PC-9 (cell line): ENCODE data around the gene ACSL6. TPM values are rescaled to one million over a fixed set of nuclear protein-coding genes. Genes with fewer than 3 reads are reported as not detected.
A peak's percentile ranks its signal among the peaks of the same experiment; 100 is the strongest.

Experiments used
- BruUV-seq: library from RNA; stranded (reverse); fragments of 400-500 nt; replicated peaks from 2 replicates; lab custom pipeline; 2021; lab: Mats Ljungman, UMichigan
- CTCF ChIA-PET: fragments of 300-600 bp; sonication (Branson Sonifier 250); formaldehyde crosslinking; loops from one replicate; lab custom pipeline; 2022; ENCODE audit warnings: antibody characterized with exemption; lab: Charles Lee
- POLR2A ChIA-PET: fragments of 300-600 bp; sonication (Branson Sonifier 250); formaldehyde crosslinking; loops from one replicate; lab custom pipeline; 2022; ENCODE audit warnings: antibody characterized with exemption; ENCODE audit not compliant: unreplicated experiment; lab: Charles Lee
- DNase-seq, 2 experiments: peaks; one replicate each; pipeline versions ENCODE4 v3.0.0 to v3.0.0-alpha.2; 2015 to 2022; ENCODE audit warnings: mixed read lengths in 1 of 2
- H2AFZ ChIP-seq: fragments of 200-600 bp; sonication (generic); 2 replicates; pipeline ENCODE4 v1.8.1; 2017; ENCODE audit warnings: antibody characterized with exemption
- H3F3A ChIP-seq: fragments of 200-600 bp; sonication (generic); 2 replicates; pipeline ENCODE4 v1.8.1; 2017; ENCODE audit warnings: antibody characterized with exemption, mild to moderate bottlenecking, low read depth; ENCODE audit not compliant: insufficient read depth
- H3K27ac ChIP-seq: fragments of 200-600 bp; sonication (generic); 2 replicates; pipeline ENCODE4 v1.6.1; 2016; ENCODE audit warnings: mixed run types
- H3K27me3 ChIP-seq: fragments of 200-600 bp; sonication (generic); 2 replicates; pipeline ENCODE4 v1.6.1; 2016; ENCODE audit warnings: low read depth, mixed run types; ENCODE audit not compliant: insufficient read depth
- H3K36me3 ChIP-seq: fragments of 200-600 bp; sonication (generic); 2 replicates; pipeline ENCODE4 v1.6.1; 2016; ENCODE audit warnings: low read depth, mixed run types
- H3K4me1 ChIP-seq: fragments of 200-600 bp; sonication (generic); replicated peaks from 2 replicates; pipeline ENCODE4 v1.6.1; 2016; ENCODE audit warnings: mixed run types; ENCODE audit not compliant: insufficient read depth
- H3K4me2 ChIP-seq: fragments of 200-600 bp; sonication (generic); 2 replicates; pipeline ENCODE4 v1.6.1; 2017; ENCODE audit warnings: mixed run types
- H3K4me3 ChIP-seq: fragments of 200-600 bp; sonication (generic); 2 replicates; pipeline ENCODE4 v1.6.1; 2016; ENCODE audit warnings: mixed run types
- H3K79me2 ChIP-seq: fragments of 200-600 bp; sonication (generic); 2 replicates; pipeline ENCODE4 v1.6.1; 2017; ENCODE audit warnings: low read depth, mixed run types
- H3K9me2 ChIP-seq: fragments of 200-600 bp; sonication (generic); 2 replicates; pipeline ENCODE4 v1.8.1; 2017; ENCODE audit warnings: mild to moderate bottlenecking; ENCODE audit not compliant: insufficient read depth
- H3K9me3 ChIP-seq: fragments of 200-600 bp; sonication (generic); 2 replicates; pipeline ENCODE4 v1.8.1; 2016; ENCODE audit warnings: low read depth; ENCODE audit not compliant: insufficient read depth
- H4K20me1 ChIP-seq: fragments of 200-600 bp; sonication (generic); 2 replicates; pipeline ENCODE4 v1.8.1; 2017; ENCODE audit not compliant: insufficient read depth
- EZH2 ChIP-seq: fragments of 200-600 bp; sonication (generic); IDR thresholded peaks from 2 replicates; pipeline ENCODE4 v1.8.0; 2017; ENCODE audit warnings: antibody characterized with exemption, low read depth
- intact Hi-C: fragments of 100-400 bp; cut with micrococcal nuclease; formaldehyde crosslinking; loops from one replicate; pipeline ENCODE4 v1.10.0; 2022; ENCODE audit not compliant: unreplicated experiment
- total RNA-seq: library from RNA; stranded (reverse); gene quantifications from 2 replicates; pipeline ENCODE4 v1.2.3, GENCODE V29; 2021
- TF ChIP-seq, protein P1 (sequence below): fragments of 200-600 bp; sonication (generic); conservative IDR thresholded peaks from 2 replicates; pipeline ENCODE4 v1.6.1; 2017; ENCODE audit warnings: mixed run types, antibody characterized with exemption, mild to moderate bottlenecking, moderate library complexity

The ACSL6 gene
- total RNA-seq, 1 experiment from 2014 or later = not detected

DNA sequence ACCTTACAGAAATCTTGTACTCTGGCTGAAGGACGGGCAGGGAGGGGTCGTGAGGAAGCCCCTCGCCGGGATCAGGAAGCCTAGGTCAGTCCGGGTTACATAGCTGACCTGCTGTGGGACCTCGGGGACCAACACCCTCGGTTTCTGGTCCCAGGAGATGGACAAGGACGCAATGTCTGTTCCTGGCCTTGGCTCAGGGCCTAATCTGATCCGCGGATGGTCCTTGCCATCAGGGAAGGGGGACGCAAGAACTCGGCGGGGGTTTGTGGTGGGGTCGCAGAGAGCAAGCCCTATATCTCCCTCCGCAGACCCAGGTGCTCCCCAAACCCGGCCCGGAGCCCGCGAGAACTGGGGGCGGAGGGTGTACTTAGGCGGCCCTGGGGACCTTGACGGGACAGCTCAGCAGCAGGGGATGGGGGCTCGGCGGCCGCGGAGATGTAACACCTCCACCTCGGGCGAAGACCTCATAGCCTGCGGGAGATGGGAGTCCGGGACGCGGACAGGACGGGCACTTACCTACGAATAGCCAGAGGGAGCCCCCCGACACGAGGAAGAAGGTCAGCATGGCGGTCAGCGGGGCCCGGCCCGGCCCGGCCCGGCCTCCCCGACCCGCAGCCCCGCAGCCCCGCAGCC lies 353 bp downstream of the ACSL6 start:
- H3K79me2 ChIP-seq = no peaks in the 10 kb centered on the region
- BruUV-seq = no TSS peak
- H2AFZ ChIP-seq = no peak overlapping the region

GRCh38 chr5:132010645-132010988 lies 841 bp downstream of the ACSL6 start:
- H3K9me3 ChIP-seq = no peaks in the 10 kb centered on the region
- H3K4me3 ChIP-seq = no peak overlapping the region
- H3K27ac ChIP-seq = no peak overlapping the region
- no peaks in the 10 kb centered on the region for H3K9me2 ChIP-seq
- H4K20me1 ChIP-seq = no peaks in the 10 kb centered on the region
- BruUV-seq = no TSS peak
- H3K27me3 ChIP-seq = peaks cover 47% of the 10 kb centered on the region
- H3K79me2 ChIP-seq = no peaks in the 10 kb centered on the region
- no peak overlapping the region for H3K4me2 ChIP-seq
- H3K4me1 ChIP-seq = no peaks in the 10 kb centered on the region
- H2AFZ ChIP-seq = no peak overlapping the region
- intact Hi-C loops = no loop called here
- TF ChIP-seq, protein P1, sequence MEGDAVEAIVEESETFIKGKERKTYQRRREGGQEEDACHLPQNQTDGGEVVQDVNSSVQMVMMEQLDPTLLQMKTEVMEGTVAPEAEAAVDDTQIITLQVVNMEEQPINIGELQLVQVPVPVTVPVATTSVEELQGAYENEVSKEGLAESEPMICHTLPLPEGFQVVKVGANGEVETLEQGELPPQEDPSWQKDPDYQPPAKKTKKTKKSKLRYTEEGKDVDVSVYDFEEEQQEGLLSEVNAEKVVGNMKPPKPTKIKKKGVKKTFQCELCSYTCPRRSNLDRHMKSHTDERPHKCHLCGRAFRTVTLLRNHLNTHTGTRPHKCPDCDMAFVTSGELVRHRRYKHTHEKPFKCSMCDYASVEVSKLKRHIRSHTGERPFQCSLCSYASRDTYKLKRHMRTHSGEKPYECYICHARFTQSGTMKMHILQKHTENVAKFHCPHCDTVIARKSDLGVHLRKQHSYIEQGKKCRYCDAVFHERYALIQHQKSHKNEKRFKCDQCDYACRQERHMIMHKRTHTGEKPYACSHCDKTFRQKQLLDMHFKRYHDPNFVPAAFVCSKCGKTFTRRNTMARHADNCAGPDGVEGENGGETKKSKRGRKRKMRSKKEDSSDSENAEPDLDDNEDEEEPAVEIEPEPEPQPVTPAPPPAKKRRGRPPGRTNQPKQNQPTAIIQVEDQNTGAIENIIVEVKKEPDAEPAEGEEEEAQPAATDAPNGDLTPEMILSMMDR = no peak
- TF ChIP-seq EZH2 = no peak
- H3K36me3 ChIP-seq = no peaks in the 10 kb centered on the region
- H3F3A ChIP-seq = no peaks in the 10 kb centered on the region
- CTCF ChIA-PET = no interaction called here
- no peak for DNase-seq
- POLR2A ChIA-PET = interaction anchor here (0.8 kb wide), 1 partner anchor 1471 kb away, joined by 9 read pairs; no protein-coding TSS in a partner anchor

More for the DNA sequence above, 353 bp downstream of the ACSL6 start:
- Histone ChIP-seq H3K4me3 (peak overlapping the region; percentile 46; the same call in 1 of the 2 replicates), H3F3A (no peaks in the 10 kb centered on the region), H3K9me3 (no peaks in the 10 kb centered on the region), H3K4me1 (no peaks in the 10 kb centered on the region), H4K20me1 (no peaks in the 10 kb centered on the region), H3K27ac (no peak overlapping the region), H3K9me2 (no peaks in the 10 kb centered on the region), H3K4me2 (peak overlapping the region; percentile 66; the same call in 1 of the 2 replicates), H3K27me3 (peaks cover 51% of the 10 kb centered on the region), H3K36me3 (no peaks in the 10 kb centered on the region)
- TF ChIP-seq, protein P1 = no peak
- TF ChIP-seq EZH2 = no peak
- DNase-seq = no peak
- POLR2A ChIA-PET = no interaction called here
- intact Hi-C loops = no loop called here
- CTCF ChIA-PET = no interaction called here

GRCh38 chr5:132009706-132010405 lies 1.6 kb downstream of the ACSL6 start:
- H3K4me1 ChIP-seq = no peaks in the 10 kb centered on the region
- peaks cover 41% of the 10 kb centered on the region for H3K27me3 ChIP-seq
- TF ChIP-seq, protein P1 = no peak
- no peak for TF ChIP-seq EZH2
- H3K9me3 ChIP-seq = no peaks in the 10 kb centered on the region
- H3F3A ChIP-seq = no peaks in the 10 kb centered on the region
- no peaks in the 10 kb centered on the region for H3K79me2 ChIP-seq
- BruUV-seq = no TSS peak
- ChIA-PET POLR2A (interaction anchor here (0.8 kb wide), 1 partner anchor 1470 kb away, joined by 9 read pairs; no protein-coding TSS in a partner anchor), CTCF (interaction anchor here (0.6 to 1.2 kb wide), 2 partner anchors 420 to 983 kb away, joined by 3 read pairs; no protein-coding TSS in a partner anchor)
- no peak for DNase-seq
- H3K4me3 ChIP-seq = no peak overlapping the region
- H3K36me3 ChIP-seq = no peaks in the 10 kb centered on the region
- no peaks in the 10 kb centered on the region for H3K9me2 ChIP-seq
- no peak overlapping the region for H3K27ac ChIP-seq
- H3K4me2 ChIP-seq = no peak overlapping the region
- H2AFZ ChIP-seq = no peak overlapping the region
- H4K20me1 ChIP-seq = no peaks in the 10 kb centered on the region
- intact Hi-C loops = loop anchor here (5.0 kb wide), 2 partner anchors 52 to 588 kb away; partner anchors contain the start of gene IL3
